Measurements from ENCODE around the gene CRABP2.

Gene CRABP2

GRCh38 chr1:156689953-156690674 lies 15.3 kb downstream of the CRABP2 start:
- DNase-seq: peak; percentile 72

- DNase-seq: peak; percentile 96
Observed at GRCh38 chr1:156689035-156689952, 16.1 kb downstream of the CRABP2 start.

GRCh38 chr1:156684227-156684782 lies 21.1 kb downstream of the CRABP2 start:
- DNase-seq: no peak

GRCh38 chr1:156682166-156682890 lies 23.1 kb downstream of the CRABP2 start:
- no peak for DNase-seq

GRCh38 chr1:156681196-156681960 lies 24.0 kb downstream of the CRABP2 start:
- DNase-seq: no peak

GRCh38 chr1:156680056-156680455 lies 25.3 kb downstream of the CRABP2 start:
- no peak for DNase-seq

GRCh38 chr1:156677616-156678596 lies 27.5 kb downstream of the CRABP2 start:
- peak; percentile 92 for DNase-seq

- DNase-seq: peak; percentile 80
Observed at GRCh38 chr1:156676820-156677615, 28.4 kb downstream of the CRABP2 start, which contains the start of gene NES. NES (minus strand) TSS chr1:156677407; CDS start chr1:156677264, 143 bp downstream.

GRCh38 chr1:156676114-156676819 lies 29.1 kb downstream of the CRABP2 start:
- DNase-seq: no peak

GRCh38 chr1:156675210-156676113 lies 29.9 kb downstream of the CRABP2 start:
- peak; percentile 67 for DNase-seq

- DNase-seq: peak; percentile 63
Observed at GRCh38 chr1:156673387-156674121, 31.8 kb downstream of the CRABP2 start.

GRCh38 chr1:156671804-156672203 lies 33.6 kb downstream of the CRABP2 start:
- DNase-seq: no peak

- DNase-seq: no peak
Observed at GRCh38 chr1:156670791-156671190, 34.6 kb downstream of the CRABP2 start.

- DNase-seq: no peak
Observed at GRCh38 chr1:156670359-156670758, 35.0 kb downstream of the CRABP2 start.

- DNase-seq: no peak
Observed at GRCh38 chr1:156669794-156670193, 35.6 kb downstream of the CRABP2 start.

GRCh38 chr1:156668801-156669637 lies 36.4 kb downstream of the CRABP2 start:
- DNase-seq: peak; percentile 85
